ENCODE data around the gene CCDC73.
"Not testable (repeated sequence)": the region's sequence is repeated elsewhere in the genome, so short reads cannot be mapped to it uniquely, and the experiment has no call there.

CCDC73 gene

DNA sequence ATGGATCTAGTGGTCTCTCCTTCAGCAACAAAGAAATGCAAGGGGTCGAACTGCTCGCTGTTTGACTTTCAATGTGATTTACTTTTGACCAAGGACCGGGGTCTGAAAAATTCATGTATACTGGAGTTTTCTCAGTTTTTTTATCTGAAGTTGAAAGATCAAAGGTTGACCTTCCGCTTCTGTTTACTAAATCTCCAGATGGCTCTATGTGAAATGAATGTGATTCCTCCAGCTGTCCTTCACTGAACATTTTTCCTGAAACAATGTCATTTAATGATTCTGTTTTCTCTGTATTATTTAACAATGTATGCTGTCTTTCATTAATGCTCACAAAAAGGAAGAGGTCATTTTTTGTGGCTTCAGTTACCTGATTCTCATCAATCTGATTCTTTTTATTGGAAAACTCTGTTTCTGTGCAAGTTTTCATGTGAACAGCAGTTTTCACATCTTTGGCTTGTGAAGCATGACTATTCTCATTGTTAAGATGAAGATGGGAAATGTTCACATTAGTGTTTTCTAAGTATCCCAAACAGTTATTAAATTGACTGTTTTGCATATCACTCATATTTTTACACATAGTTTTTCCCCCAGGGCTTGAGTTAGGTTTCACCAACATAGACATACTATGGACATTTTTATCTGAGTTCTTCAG, 180.8 kb downstream of the CCDC73 start:
- Histone ChIP-seq H3K4me3 (replicated peaks; ENCODE audit: insufficient read depth, low read length) (no peak overlapping the region), H3K27me3 (ENCODE audit: insufficient read depth, poor library complexity, severe bottlenecking) (no peaks in the 10 kb centered on the region), H3K27ac (replicated peaks) (no peak overlapping the region)
- DNase-seq (ENCODE audit: low read depth in 1 of 2, low spot score in 1 of 2) = no peak
- TF ChIP-seq POLR2AphosphoS5 (IDR thresholded peaks at IDR 0.05; ENCODE audit: low read depth) (no peak), SPI1 (IDR thresholded peaks at IDR 0.05; ENCODE audit: borderline replicate concordance, low read depth) (no peak), GABPA (IDR thresholded peaks at IDR 0.05; ENCODE audit: low read depth) (no peak), CTCF (IDR thresholded peaks at IDR 0.05; ENCODE audit: insufficient read depth, low read length) (no peak), REST (IDR thresholded peaks at IDR 0.05; ENCODE audit: insufficient replicate concordance, low read depth) (no peak)

DNA sequence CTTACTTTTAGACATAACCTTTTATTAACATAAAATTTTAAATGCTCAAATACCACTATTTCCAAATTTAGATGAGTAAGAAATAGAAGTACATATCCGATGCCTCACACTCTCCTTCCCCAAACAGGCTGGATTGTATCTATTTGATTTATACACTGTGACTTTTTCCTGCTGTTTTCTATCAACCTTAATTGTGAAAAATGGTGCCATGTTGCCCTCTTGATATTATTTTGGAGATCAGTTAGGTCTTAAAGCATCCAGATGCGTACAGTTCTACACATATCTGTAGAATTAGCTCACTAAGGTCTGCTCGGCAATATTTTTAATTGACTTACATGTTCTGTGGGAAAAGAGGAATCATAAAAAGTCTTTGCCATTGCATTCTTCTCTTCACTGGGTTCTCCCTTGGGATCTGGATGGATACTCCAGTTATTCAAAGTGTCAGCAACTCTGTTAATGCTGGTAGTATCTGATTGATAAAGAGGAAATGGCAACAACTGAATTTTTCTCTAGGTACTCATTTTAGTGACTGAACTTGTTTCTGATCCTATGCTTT, 183.6 kb downstream of the CCDC73 start:
- Histone ChIP-seq H3K27me3 (ENCODE audit: insufficient read depth, poor library complexity, severe bottlenecking) (no peaks in the 10 kb centered on the region), H3K4me3 (replicated peaks; ENCODE audit: insufficient read depth, low read length) (no peak overlapping the region), H3K27ac (replicated peaks) (no peak overlapping the region)
- no peak for DNase-seq (ENCODE audit: low read depth in 1 of 2, low spot score in 1 of 2)
- no peak for TF ChIP-seq CTCF (IDR thresholded peaks at IDR 0.05; ENCODE audit: insufficient read depth, low read length)

GRCh38 chr11:32608826-32609225, 185.6 kb downstream of the CCDC73 start:
- H3K4me3 ChIP-seq (replicated peaks; ENCODE audit: insufficient read depth, low read length); H3K27me3 ChIP-seq (ENCODE audit: insufficient read depth, poor library complexity, severe bottlenecking); H3K27ac ChIP-seq (replicated peaks); DNase-seq (ENCODE audit: low read depth in 1 of 2, low spot score in 1 of 2): not testable (repeated sequence)

DNA sequence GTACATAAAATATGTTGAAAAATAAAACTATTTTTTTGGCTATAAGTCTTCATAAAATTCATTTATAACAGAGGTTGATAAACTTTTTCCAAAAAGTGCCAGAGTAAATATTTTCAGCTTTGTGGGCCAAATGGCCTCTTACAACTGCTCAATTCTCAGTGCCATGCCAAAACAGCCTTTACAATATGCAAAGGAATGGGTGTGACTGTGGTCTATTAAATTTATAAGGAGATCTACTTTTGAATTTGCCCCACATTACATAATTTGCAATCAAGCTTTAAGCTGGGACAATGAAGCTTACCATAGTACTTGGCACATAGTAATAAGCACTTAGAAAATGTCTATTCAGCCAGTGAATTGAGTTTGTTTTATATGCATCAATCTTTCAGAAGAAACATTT, 188.2 kb downstream of the CCDC73 start:
- Histone ChIP-seq H3K27me3 (ENCODE audit: insufficient read depth, poor library complexity, severe bottlenecking) (no peaks in the 10 kb centered on the region), H3K27ac (replicated peaks) (no peak overlapping the region), H3K4me3 (replicated peaks; ENCODE audit: insufficient read depth, low read length) (no peak overlapping the region)
- TF ChIP-seq POLR2AphosphoS5 (IDR thresholded peaks at IDR 0.05; ENCODE audit: low read depth) = no peak
- no peak for TF ChIP-seq GABPA (IDR thresholded peaks at IDR 0.05; ENCODE audit: low read depth)
- TF ChIP-seq CTCF (IDR thresholded peaks at IDR 0.05; ENCODE audit: insufficient read depth, low read length) = no peak
- TF ChIP-seq REST (IDR thresholded peaks at IDR 0.05; ENCODE audit: insufficient replicate concordance, low read depth) = no peak
- no peak for TF ChIP-seq SPI1 (IDR thresholded peaks at IDR 0.05; ENCODE audit: borderline replicate concordance, low read depth)
- DNase-seq (ENCODE audit: low read depth in 1 of 2, low spot score in 1 of 2) = no peak
